ENCODE measurements around the gene PHF19.
A peak's percentile ranks its signal among the peaks of the same experiment; 100 is the strongest.

PHF19 gene

DNA sequence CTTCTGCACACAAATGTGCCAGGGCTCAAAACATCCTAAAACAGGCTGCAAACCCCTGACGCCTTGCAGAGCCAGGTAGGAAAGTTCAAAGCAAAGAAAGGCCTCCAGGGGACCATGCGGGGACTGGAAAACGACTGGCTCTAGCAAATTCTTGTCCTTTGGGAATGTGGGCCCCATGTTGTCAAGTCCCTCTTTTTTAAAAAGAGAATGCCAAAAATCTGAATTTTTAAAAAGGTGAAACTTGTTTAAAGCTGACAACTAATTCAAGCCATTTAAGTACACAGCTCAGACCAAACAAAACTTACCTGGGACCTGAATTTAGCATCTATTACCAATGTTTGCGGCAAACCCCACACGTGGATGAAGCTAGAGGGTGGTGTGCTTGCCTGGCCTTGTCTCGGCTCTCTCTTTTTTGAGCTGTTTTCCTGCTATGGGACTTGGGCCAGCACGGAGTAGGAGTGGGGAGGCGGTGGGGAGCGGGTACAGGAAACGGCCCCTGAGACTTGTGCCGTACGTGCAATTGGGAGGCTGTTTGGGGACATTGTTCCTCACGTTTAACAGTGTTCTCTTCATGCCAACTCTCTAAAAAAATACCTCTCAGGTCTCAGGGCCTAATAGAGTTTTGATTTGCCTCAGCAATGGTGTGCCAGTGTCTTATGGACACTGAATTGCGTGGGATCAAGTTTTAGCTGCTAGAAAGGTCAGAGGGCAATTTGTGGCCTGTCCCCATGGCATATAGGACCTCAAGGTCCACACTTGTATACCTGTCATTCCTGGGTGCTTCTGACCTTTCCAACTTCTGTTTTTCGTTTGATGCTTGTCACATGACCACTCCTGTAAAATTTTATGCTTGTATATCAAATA lies 15.1 kb upstream of the PHF19 start:
- no peak for DNase-seq (ENCODE audit: low read depth in 2 of 2)

DNA sequence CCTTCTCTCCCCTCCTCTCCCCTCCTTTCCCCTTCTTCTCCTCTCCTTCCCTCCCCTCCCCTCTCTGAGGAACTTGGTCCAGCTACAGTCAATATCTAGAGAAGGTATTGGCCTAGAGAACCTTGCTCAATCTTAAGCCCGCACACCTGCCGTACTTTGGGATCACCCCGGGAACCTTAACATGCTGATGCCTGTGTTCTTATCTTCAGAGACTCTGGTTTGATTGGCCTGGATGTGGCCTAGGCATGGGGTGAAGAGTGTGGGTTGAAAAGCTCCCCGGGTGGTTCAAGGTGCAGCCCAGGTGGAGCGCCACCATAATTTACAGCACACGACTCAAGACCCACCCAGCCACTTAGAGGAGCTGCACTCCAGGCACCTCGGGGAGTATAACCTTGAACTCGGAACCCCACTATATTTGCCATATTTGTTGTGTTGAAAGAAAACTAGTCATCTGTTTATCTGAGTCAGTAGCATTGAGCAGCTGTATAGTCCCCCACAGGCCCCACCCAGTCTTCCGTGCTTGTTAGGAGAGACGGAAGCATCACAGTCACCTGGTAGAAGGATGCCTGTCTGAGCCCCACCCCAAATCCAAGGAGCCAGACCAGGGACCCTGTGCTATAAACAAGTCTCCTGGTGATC lies 14.4 kb upstream of the PHF19 start:
- peak in 1 of 2 donors; percentile 60 for DNase-seq (ENCODE audit: low read depth in 2 of 2)

DNA sequence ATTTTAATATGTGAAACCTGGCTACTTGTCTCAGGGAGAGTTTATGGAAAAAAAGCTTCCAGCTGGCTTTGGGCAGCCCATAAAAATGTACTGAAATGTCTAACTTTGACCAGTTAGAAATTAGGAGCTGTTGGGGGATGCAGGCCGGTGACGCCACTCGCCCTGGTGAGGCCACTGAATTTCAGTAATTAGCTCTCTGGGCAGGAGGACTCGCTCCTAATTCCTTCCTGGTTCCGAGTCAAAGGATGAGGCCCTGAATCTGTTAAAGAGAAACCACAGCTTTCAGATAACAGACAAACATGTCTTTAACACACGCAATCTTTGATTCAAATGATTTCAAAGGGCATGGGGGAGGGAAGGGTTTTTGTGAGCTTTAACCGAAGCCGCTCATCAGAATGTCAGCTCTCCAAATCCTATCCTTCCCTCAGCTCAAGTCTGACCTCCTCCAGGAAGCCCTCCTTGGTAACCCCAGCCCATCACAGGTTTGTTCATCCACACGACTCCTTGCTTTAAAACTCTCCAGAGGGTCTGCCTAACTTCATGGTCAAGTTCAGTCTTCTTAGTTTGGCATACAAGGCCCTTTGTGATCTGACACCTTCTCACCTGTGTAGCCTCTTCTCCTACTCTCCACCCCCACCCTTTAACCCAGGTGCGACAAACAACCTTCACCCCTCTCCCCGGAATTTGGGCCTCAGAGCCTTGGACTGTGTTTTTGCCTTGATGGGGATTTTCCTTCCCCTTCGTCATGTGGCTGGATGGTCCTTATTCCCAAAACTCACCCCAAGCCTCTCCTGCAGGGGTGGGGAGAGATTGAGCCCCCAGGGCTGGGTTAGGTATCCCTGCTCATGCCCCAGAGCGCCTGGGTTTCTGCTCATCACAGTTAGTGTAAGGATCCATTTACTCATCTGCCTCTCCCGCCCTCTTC lies 13.6 kb upstream of the PHF19 start:
- no peak for DNase-seq (ENCODE audit: low read depth in 2 of 2)

DNA sequence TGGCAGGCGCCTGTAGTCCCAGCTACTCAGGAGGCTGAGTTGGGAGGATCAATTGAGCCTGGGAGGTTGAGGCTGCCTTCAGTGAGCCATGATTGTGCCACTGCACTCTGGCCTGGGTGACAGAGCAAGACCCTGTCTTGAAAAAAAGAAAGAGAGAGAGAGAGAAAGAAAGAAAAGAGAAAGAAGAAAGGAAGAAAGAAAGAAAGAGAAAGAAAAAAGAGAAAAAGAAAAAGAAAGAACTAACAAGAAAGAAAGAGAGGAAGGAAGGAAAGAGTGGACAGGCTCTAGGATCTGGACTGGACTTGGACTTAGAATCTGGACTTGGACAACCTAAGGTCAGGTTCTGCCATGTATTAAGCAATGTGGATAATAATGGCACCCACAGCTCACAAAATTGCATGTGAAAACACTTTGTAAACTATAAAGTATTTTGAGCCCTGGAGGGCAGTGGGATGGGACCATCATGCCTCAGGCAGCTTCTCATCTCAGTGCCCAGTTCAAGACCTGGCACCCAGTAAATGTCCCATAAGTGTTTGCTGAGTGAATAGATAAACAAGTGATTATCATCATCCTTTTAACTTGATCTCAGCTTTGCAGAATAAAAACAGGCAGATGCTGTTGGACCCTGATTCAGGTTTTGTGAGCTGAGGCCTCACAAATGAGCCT lies 12.8 kb upstream of the PHF19 start:
- no peak for DNase-seq (ENCODE audit: low read depth in 2 of 2)

DNA sequence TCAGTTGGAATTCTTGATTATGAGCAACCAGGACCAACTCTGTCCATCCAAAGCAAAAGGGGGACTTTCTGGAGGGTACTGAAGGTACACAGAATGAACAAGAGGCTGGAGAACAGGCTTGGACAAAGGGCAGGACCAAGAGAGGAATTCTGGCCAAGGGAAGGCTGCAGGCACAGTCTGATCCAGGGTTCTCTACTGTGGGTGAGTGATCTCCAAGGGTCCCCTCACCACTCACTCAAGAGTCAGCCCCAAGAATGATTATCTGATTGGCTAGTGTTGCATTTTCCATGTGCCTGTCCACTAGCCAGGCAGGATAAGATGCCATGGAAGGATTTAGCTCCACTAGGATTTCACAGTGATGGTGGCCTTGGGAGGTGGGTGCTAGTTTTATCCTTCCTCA lies 11.6 kb upstream of the PHF19 start:
- no peak for DNase-seq (ENCODE audit: low read depth in 2 of 2)

DNA sequence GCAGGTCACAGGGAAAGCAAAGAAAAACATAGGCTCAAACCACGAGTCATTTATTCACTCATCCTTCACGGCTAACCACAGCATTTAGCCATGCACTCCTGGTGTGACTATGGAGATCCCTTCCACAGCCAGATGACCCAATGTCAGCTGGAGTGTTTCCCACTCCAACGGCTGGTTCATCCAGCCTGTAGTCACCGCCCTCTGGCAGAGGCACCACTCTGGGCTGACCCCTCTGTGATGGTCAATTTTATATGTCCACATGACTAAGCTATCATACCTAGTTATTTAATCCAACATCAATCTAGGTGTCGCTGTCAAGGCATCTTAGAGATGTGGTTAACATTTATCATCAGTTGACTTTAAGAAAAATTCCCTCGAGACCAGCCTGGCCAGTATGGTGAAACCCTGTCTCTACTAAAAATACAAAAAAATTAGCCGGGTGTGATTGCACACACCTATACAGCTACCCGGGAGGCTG lies 9.5 kb upstream of the PHF19 start:
- DNase-seq (ENCODE audit: low read depth in 2 of 2): no peak

DNA sequence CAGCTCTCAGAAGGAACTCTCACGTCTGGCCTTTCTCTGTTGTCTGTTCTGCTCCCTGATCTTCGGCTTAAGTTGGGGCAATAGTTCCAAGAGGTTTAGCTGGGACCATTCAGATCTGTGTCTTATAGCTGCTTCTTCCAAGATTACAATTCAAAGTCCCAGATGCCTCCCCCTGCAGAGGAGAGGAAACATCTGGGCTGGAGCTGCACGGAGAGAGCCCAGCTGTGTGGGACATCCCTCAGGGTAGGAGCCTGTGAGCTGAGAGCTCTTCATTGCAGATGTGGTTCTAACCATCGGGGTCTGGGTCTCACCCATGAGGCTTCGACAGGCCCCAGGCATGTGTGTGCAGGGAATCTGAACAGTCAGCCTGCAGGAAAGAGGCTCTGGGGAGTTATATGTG lies 9.0 kb upstream of the PHF19 start:
- no peak for DNase-seq (ENCODE audit: low read depth in 2 of 2)

DNA sequence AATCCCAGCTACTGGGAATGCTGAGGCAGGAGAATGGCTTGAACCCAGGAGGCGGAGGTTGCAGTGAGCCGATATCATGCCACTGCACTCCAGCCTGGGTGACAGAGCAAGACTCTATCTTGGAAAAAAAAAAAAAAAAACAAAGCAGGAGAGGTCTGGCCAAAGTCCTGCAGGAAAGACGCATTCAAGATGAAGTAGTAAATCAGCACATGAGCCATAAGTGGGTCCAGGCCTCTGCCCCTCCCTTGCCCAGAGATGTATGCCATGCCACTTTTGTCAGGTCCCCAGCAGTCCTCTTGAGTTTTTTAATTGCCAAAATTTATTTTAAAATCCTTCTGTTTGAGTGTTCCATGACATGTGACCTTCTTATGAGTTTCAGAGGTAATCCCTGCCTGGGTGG lies 8.5 kb upstream of the PHF19 start:
- DNase-seq (ENCODE audit: low read depth in 2 of 2): no peak

DNA sequence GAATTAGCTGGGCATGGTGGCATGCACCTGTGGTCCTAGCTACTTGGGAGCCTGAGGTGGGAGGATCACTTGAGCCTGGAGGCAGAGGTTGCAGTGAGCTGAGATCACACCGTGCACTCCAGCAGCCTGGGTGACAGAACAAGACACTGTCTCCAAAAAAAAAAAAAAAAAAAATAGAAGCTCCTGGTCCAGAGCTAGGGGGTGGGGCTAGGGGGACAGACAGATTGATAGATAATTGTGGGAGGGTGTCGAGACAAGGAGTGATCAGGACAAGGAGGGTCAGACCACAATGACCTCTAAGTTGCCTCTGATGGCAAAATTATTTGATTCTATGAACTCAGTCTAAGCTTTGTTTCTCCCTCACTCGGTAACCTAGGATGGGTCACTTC lies 6.6 kb upstream of the PHF19 start:
- DNase-seq (ENCODE audit: low read depth in 2 of 2): no peak

DNA sequence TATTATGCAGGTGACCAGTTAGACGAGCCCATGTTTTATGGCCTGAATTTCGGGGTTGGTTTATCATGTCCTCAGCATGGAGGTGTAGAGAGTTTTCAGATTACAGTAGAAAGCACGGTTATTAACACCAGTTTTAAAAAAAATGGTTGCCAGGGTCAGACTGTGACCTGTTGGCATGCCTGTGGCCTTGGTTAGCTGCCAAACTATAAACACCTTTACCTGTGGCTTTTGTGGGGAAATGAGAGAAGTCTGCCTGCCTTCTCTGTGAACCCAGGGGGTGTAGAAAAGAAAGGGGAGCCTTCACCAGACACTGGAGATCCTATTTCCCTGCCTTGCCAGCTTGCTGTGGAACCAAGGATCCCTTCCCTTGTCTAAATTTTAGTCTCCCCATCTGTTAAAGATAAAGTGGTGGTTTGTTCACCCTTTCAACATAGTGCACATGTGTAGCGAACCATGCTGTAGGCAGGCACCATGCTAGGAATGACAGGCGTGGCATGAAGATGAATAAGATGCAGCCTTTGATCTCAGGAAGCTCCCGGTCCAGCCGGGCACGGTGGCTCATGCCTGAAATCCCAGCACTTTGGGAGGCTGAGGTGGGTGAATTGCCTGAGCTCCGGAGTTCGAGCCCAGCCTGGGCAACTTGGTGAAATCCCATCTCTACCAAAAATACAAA lies 6.1 kb upstream of the PHF19 start:
- no peak for DNase-seq (ENCODE audit: low read depth in 2 of 2)

DNA sequence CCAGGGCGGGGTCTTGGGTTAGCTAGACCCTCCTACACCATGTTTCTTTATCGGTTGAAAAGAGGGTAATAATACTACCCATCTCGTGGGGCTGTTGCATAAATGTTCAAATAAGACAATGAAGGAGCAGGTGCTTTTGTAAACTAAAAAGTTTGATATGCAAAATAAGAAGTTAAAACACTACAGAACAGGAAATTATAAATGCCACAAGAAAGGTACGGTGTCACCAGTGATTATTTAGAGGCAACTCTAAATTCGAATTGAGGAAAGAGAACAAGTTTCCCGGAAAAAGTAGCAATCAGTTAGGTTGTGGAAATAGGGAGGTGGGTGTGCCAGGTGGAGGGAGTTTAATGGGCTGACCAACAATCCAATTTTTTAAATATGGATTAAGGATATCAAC lies 2.5 kb upstream of the PHF19 start:
- DNase-seq (ENCODE audit: low read depth in 2 of 2): no peak

DNA sequence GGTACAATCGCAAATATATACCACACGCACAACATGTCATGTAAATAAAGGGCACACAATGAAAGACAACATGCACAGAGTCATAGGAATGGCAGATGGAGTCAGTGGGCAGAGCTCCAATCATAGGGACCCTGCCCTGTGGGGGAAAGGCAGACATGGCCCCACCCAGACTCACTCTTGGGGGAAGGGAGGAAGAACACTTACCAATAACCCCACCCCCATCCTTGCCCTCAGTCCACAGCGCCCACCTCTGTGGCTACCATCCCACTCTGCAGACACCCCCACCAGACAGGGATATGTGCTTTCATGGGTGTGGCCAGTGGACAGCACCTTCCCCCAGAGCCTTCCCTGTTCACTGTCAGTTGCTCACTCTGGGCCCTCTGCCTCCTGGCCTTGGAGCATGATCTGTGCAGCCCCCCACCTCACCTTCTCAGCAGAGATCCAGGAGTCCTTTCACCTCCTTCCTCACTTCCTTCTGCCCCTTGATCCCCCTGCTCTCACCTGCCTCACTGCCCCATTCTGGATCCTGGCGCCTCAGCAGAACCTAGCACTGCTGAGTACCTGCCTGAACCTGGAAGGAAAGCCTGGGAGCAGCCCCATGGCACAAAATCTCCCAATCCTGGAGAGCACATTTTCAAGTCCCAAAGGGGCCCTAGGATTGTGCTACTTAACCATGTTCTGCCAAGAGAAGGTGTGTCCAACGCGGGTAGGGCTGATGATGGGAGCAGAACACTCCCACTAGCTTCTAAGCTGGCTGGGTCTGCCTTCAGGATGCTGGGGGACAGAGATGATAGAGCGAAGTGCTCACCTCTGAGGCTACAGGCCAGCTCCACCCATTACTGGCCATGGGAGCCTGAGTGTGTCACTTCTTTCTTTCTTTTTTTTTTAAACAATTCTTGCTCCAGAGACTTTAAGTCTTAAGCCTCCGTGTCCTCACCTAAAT lies 1.5 kb upstream of the PHF19 start:
- DNase-seq (ENCODE audit: low read depth in 2 of 2): no peak

DNA sequence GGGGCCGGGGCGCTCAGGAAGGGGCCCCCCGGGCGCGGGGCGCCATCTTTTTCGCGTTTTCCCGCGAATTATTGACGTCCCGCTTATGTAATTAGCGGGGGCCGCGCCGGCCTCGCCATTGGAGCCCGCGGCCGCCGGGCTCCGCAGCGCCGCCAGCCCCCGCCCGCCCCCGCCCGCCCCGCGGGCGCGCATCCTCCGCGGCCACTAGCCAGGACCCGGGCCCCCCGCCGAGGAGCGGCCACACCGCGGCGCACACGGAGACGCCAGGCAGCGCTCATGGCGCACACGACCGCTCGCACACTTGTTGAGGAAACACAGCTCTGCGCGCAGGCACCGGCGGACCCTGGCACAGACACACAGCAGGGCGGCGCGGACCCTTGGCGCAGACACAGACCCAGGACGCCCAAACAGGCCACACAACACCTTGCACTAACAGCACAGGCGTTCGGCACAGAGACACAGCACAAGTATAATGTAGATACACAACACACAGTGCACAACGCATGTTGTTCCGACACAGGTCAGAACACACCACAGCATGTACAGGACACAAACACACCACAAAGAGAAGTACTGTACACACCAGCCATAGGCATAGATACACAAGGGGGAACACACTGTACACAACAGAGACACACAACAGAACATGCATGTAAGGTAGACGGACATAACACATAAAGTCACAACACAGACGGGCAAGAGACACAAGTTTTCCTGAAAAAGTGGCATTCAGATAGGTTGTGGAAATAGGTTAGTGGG lies 467 bp upstream of the PHF19 start:
- DNase-seq (ENCODE audit: low read depth in 2 of 2): peak; percentile 73

DNA sequence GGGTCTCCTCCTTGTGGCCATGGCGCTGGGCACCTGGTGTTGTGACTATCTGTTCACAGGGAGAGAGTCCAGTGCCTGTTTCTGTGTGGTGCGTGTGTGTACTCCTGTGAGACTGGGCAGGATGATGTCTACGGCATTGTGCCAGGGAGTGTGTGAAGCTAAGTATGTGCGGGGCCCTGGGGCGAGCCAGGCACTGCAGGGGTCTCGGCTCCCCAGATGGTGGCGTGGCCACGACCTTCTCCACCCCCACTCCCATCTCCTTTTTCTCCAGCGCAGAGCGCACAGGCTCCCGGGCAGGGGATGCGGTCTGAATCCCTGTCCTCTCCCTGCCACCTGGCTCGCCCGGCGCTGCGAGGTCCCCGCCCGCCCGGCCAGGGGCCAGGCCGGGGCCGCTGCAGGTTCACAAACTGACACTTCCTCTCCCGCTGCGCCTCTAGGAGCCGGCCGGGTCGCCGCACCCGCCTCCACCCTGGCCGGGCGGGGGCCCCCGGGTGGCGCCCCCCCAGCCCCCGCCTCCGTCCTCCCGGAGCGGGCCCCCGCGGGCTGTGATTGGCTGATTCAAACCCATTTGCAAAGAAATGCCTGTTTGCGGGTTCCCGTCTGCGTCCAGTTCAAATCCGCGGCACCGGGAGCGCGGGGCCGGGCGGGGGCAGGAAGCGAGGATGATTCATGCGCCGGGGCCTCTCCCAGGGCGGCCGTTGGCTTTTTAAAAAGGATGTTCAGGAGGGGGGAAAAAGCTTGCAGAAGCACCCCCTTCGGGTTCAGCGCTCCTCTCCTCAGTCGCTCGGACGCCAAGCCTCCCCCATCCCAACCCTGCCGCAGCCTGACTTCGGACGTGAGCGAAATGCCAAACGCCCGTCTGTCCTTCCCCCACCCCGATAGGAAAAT lies 790 bp downstream of the PHF19 start:
- DNase-seq (ENCODE audit: low read depth in 2 of 2): peak; percentile 80 to 87

DNA sequence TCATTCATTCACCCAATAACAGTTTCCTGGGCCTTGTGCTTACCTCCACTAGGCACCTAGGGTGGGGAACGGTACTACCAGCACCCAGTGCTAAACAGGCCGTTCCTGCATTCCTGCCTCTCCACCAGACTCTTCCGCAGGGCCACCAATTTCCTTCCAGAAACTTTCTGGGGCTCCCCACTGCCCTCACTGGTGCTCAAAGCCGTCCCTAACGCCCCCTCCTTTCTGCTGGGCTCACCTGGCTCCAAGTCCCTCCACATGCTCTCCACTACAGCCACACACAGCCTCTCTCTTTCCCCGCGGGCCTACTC lies 1.4 kb downstream of the PHF19 start:
- no peak for DNase-seq (ENCODE audit: low read depth in 2 of 2)

DNA sequence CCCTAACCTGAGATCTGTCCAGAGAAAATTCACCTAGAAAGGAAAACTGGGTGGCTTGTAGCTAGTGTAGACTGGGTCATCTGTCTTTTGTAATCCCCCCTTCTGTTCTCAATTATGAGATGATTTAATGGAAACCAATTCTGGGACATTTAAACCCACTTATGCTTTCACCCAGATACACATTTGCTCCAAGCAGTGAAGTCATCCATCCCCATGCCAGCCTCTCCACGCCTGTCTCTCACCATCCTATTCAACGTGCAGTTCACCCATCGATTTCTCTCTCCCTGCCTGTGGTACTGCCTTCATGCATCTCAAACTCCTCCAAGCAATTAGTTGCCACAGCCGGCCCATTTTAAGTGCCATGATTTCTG lies 1.8 kb downstream of the PHF19 start:
- DNase-seq (ENCODE audit: low read depth in 2 of 2): no peak

DNA sequence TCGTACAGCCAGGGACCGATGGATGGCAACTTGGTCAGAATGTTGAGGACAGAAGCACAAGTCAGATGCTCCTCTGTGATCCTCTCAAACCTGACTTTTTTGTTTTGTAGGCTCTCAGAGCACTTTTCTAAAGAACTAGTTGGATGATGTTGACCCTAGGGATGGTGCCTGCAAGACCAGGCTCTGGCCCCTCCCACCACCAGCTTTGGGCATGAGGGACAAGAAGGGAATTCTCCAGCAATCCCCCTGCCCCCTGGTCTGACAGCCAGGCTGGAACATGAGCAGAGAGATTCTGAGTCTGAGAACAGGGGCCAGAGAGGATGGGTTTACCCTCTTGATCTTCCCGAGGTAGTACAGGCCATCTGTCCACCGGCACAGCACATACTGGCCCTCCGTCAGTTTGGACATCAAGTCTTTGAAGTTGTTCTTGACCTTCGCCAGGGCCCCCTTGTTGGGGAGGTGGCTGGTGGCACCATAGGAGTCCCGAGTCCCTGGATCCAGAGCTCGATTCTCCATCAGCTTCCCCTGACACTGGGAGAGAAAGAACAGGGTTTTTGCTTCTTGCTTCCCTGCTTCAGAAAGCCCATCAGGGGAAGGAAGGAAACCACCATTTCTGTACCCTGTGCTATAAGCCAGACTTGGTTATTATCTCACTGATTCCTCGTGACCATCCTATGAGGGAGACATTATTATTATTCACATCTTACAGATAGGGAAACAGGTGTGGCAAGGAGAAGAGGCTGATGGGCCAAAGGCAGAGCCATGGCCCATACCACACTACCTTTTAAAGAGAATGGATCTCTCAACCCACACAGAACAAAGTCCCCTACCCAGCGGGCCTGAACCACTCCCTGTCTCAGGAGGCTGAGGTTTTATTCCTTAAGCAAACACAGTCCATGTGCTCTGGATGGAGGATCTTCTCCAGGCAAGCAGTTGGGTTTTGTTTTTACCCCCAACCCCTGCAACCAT lies 2.5 kb downstream of the PHF19 start:
- no peak for DNase-seq (ENCODE audit: low read depth in 2 of 2)
